GM06990 (cell line): ENCODE measurements around the gene RPL39.
A peak's percentile ranks its signal among the peaks of the same experiment; 100 is the strongest.

ENCODE experiments used
- DNase-seq: peaks from one replicate; pipeline ENCODE4 v3.0.0-alpha.2; 2011; ENCODE audit not compliant: insufficient read length; ENCODE audit errors: extremely low read depth
- H3K27me3 ChIP-seq: replicated peaks from 2 replicates; pipeline ENCODE4 v1.6.0; 2011; ENCODE audit warnings: low read length; ENCODE audit not compliant: control insufficient read depth, insufficient read depth
- H3K36me3 ChIP-seq: 2 replicates; pipeline ENCODE4 v1.5.1; 2011; ENCODE audit warnings: low read length; ENCODE audit not compliant: control insufficient read depth, insufficient read depth
- H3K4me3 ChIP-seq: replicated peaks from 2 replicates; pipeline ENCODE4 v1.5.1; 2011; ENCODE audit warnings: low read depth, mild to moderate bottlenecking, control low read depth, low read length
- TF ChIP-seq, protein P1 (sequence below): IDR thresholded peaks from 2 replicates; pipeline ENCODE4 v1.5.1; 2011; ENCODE audit warnings: low read length, control low read depth, mild to moderate bottlenecking, inconsistent platforms; ENCODE audit not compliant: insufficient read depth, poor library complexity, severe bottlenecking

Gene RPL39

DNA sequence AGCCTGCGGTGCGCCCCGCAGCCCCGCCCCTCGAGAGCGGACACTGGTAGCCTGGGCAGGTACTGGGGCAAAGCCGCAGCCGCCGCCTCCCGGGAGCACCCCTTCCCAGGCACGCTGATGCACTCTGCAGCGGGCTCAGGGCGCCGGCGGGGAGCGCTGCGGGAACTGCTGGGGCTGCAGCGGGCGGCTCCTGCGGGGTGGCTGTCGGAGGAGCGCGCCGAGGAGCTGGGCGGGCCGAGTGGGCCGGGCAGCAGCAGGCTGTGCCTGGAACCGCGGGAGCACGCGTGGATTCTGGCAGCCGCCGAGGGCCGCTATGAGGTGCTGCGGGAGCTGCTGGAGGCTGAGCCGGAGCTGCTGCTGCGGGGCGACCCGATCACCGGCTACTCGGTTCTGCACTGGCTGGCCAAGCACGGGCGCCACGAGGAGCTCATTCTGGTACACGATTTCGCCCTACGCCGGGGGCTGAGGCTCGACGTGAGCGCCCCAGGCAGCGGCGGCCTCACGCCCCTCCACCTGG is 32.6 kb downstream of the RPL39 start:
- H3K4me3 ChIP-seq = peak overlapping the region; percentile 64
- no peaks in the 10 kb centered on the region for H3K36me3 ChIP-seq
- H3K27me3 ChIP-seq = no peaks in the 10 kb centered on the region
- TF ChIP-seq, protein P1, sequence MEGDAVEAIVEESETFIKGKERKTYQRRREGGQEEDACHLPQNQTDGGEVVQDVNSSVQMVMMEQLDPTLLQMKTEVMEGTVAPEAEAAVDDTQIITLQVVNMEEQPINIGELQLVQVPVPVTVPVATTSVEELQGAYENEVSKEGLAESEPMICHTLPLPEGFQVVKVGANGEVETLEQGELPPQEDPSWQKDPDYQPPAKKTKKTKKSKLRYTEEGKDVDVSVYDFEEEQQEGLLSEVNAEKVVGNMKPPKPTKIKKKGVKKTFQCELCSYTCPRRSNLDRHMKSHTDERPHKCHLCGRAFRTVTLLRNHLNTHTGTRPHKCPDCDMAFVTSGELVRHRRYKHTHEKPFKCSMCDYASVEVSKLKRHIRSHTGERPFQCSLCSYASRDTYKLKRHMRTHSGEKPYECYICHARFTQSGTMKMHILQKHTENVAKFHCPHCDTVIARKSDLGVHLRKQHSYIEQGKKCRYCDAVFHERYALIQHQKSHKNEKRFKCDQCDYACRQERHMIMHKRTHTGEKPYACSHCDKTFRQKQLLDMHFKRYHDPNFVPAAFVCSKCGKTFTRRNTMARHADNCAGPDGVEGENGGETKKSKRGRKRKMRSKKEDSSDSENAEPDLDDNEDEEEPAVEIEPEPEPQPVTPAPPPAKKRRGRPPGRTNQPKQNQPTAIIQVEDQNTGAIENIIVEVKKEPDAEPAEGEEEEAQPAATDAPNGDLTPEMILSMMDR = no peak
- peak; percentile 54 for DNase-seq

DNA sequence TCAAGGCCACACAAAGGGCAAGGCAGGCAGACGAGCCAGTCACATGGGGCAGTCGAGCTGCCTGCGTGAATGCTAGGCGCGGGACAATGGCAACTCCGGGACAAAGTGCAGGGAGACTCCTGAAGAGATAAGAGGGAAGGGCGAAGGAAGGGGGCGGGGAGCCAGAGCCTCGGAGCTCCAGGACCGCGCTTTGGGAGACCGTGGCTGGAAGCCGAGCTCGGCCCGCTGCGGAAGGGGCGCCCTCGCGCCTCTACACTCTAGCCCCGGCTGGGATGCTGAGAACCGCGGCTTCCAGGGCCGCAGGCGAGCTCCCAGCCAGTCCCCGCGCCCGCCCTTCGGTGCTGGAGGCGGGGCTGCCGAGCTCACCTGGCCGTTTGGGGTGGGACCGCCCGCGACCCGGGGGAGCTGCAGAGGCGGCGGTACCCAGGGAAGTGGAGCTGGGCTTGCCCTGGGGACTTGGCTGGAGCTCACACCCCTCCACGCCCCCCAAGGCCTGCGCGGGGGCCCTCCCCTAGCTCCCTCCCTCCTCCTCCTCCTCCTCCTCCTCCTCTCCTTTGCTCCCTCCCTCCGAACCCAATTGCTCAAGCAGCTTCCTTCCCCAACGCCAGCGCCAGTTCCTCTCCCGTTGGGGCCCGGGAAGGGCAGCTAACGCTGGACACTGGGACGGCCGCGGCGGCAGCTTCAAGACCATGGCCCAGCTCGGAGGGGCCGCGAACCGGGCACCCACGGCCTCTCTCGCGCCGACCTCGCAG is 33.3 kb downstream of the RPL39 start, which contains the start of gene SOWAHD:
TSS of gene SOWAHD (plus strand) at position 610 of the 752 bp plus-strand sequence. CDS start at position 690, 80 bp downstream.
- peak; percentile 56 for DNase-seq
- H3K36me3 ChIP-seq = no peaks in the 10 kb centered on the region
- TF ChIP-seq, protein P1 = no peak
- H3K27me3 ChIP-seq = no peaks in the 10 kb centered on the region
- peak within 1 kb of the TSS; percentile 64 for H3K4me3 ChIP-seq

DNA sequence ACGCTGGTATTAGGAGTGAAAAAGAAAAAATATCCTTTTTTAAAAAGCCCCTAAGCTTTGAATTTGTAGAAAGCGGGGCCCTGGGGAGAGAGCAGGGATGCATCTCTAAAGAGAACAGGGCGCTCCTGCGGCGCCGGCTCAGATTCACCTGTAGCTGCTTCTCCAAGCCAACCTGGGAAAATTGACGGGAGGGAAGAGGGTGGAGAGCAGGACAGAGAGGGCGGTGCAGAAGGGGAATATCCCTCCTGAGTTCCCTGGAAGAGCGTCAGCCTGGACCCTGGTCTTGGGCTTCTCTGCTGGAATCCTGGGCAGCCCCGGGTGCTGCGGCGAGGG is 33.8 kb downstream of the RPL39 start:
- H3K27me3 ChIP-seq = no peaks in the 10 kb centered on the region
- H3K36me3 ChIP-seq = no peaks in the 10 kb centered on the region
- no peak for DNase-seq
- TF ChIP-seq, protein P1 = no peak
- peak overlapping the region; percentile 64; the same call in 1 of the 2 replicates for H3K4me3 ChIP-seq

DNA sequence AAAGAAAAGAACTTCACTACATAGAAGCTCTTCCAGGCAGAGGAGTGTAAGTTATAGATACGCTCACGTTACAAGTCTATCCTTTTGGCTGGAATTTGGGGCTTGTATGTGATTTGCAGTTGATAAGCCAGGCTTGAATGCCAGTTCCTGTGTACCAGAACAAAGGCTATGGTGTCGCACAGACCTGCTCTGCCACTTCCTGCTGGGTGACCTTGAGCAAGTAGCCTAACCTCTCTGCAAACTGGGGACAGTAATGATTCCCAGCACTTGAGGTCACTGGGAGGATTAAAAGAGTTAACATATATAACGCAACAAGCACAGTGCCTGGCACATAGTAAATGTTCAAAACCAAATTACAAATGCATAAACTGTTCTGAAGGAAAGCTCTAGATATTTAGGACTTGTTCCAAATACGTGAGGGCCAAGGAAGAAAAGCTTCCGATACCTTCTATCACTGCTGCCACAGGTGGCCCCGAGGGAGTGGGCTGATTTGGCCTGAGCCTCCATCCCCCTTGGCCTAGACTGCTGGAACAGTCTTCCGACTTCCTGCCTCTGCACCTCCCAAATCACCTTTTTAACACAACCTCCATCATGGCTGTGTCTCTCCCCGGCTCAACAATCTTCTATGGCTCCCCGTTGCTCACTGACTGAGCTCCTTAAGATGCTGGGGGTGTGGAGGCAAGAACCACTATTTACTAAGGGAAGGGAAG is 34.3 kb downstream of the RPL39 start:
- H3K4me3 ChIP-seq = no peak overlapping the region
- DNase-seq = no peak
- no peaks in the 10 kb centered on the region for H3K27me3 ChIP-seq
- TF ChIP-seq, protein P1 = no peak
- H3K36me3 ChIP-seq = no peaks in the 10 kb centered on the region

DNA sequence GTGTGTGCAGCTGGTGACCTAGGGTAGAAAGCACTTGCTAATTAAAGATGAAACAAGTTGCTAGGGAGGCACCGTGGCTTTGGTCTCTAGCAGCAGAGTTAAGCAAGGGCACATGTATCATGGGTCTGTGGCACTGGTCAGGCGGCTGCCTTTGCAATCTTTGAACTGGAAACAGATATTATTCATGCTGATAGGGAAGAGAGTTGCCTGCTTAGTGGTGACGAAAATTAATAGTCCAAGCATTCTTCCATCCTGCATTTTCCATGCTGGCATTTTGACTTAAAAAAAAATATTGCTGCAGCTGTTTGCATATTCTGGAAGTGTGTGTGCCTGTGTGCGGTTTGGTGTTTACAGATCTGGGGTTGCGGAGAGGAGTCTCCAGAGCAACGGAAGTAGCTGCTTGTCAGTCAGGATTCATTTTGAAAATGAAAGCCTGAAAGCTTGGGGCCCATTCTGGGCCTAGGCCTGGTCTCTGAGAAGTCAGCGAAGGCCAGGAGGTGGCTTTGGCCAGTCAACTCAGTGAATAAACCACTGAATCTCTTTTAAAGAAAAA is 35.4 kb downstream of the RPL39 start:
- Histone ChIP-seq H3K27me3 (no peaks in the 10 kb centered on the region), H3K4me3 (peak overlapping the region; percentile 47), H3K36me3 (no peaks in the 10 kb centered on the region)
- peak; percentile 71 for DNase-seq
- TF ChIP-seq, protein P1 = no peak
